H1 (cell line): ENCODE results near the gene MEGF11. TPM values are rescaled to one million over a fixed set of nuclear protein-coding genes. Genes with fewer than 3 reads are reported as not detected.
A peak's percentile ranks its signal among the peaks of the same experiment; 100 is the strongest.

ENCODE experiments used
- CTCF ChIA-PET: fragments of 300-600 bp; sonication (Branson Sonifier 250); formaldehyde crosslinking; loops from one replicate; lab custom pipeline; 2021; ENCODE audit not compliant: partially characterized antibody; lab: Charles Lee
- POLR2A ChIA-PET: fragments of 300-600 bp; sonication (Branson Sonifier 250); formaldehyde crosslinking; loops from one replicate; lab custom pipeline; 2021; ENCODE audit warnings: inconsistent platforms; ENCODE audit not compliant: partially characterized antibody; lab: Charles Lee
- DNase-seq, 2 experiments: peaks; one replicate each; pipeline versions ENCODE4 v3.0.0 to v3.0.0-alpha.2; 2010 to 2022; ENCODE audit warnings: low spot score in 2 of 2, low read depth in 1 of 2, mixed read lengths in 1 of 2
- FAIRE-seq: peaks from 2 replicates; lab custom pipeline; 2011; peaks lifted over from hg19 to GRCh38; lab: Jason Lieb, UNC
- H2AFZ ChIP-seq: 2 replicates; pipeline ENCODE4 v1.8.1; 2012; ENCODE audit warnings: low read length, inconsistent platforms
- H2AK5ac ChIP-seq: 2 replicates; pipeline ENCODE4 v1.6.1; 2013; ENCODE audit warnings: low read depth, low read length
- H2BK120ac ChIP-seq: replicated peaks from 2 replicates; pipeline ENCODE3; 2013; ENCODE audit warnings: low read depth, low read length, inconsistent platforms
- H2BK12ac ChIP-seq: 2 replicates; pipeline ENCODE4 v1.6.1; 2013; ENCODE audit warnings: low read depth, low read length
- H2BK15ac ChIP-seq: 2 replicates; pipeline ENCODE4 v1.6.1; 2013; ENCODE audit warnings: low read length
- H2BK20ac ChIP-seq: 2 replicates; pipeline ENCODE4 v1.6.1; 2013; ENCODE audit warnings: low read length
- H2BK5ac ChIP-seq: 2 replicates; pipeline ENCODE4 v1.6.1; 2013; ENCODE audit warnings: low read depth, low read length
- H3K14ac ChIP-seq: 2 replicates; pipeline ENCODE4 v1.6.1; 2013; ENCODE audit warnings: inconsistent platforms; ENCODE audit not compliant: insufficient read length
- H3K18ac ChIP-seq: 2 replicates; pipeline ENCODE4 v1.6.1; 2013; ENCODE audit warnings: low read length; ENCODE audit errors: extremely low read depth
- H3K23ac ChIP-seq: 2 replicates; pipeline ENCODE4 v1.6.1; 2013; ENCODE audit warnings: inconsistent platforms; ENCODE audit not compliant: insufficient read length
- H3K23me2 ChIP-seq: 2 replicates; pipeline ENCODE4 v1.6.1; 2013; ENCODE audit warnings: low read depth, low read length
- H3K27ac ChIP-seq: 2 replicates; pipeline ENCODE4 v1.6.1; 2011; ENCODE audit warnings: low read depth, low read length, inconsistent platforms
- H3K27me3 ChIP-seq, 4 experiments: replicated peaks in 1 of 4; 1 replicate in 1 of 4; 2 replicates in 3 of 4; pipeline versions ENCODE4 v1.6.1 to v1.8.1; 2011 to 2013; ENCODE audit warnings: low read length in 3 of 4, mild to moderate bottlenecking in 3 of 4, inconsistent platforms in 2 of 4, mixed read lengths in 2 of 4, moderate library complexity in 1 of 4; ENCODE audit not compliant: control insufficient read depth in 3 of 4, insufficient read depth in 3 of 4; ENCODE audit errors: extremely low read depth in 1 of 4
- H3K36me3 ChIP-seq, 4 experiments: 2 replicates each; pipeline versions ENCODE4 v1.6.1 to v1.8.1; 2011 to 2013; ENCODE audit warnings: mild to moderate bottlenecking in 4 of 4, low read length in 3 of 4, moderate library complexity in 2 of 4, control low read depth in 1 of 4, inconsistent platforms in 1 of 4; ENCODE audit not compliant: insufficient read depth in 4 of 4, control insufficient read depth in 2 of 4
- H3K4ac ChIP-seq: replicated peaks from 2 replicates; pipeline ENCODE3; 2013; ENCODE audit warnings: low read length, low read depth, mixed read lengths, inconsistent platforms; ENCODE audit not compliant: insufficient read length
- H3K4me1 ChIP-seq, 4 experiments: replicated peaks in 1 of 4; 1 replicate in 1 of 4; 2 replicates in 3 of 4; pipeline versions ENCODE4 v1.6.1 to v1.8.1; 2011 to 2013; ENCODE audit warnings: low read length in 3 of 4, inconsistent platforms in 2 of 4, mixed read lengths in 1 of 4; ENCODE audit not compliant: insufficient read depth in 4 of 4, control insufficient read depth in 3 of 4
- H3K4me2 ChIP-seq, 2 experiments: 2 replicates each; pipeline versions ENCODE4 v1.6.1 to v1.8.1; 2011 to 2013; ENCODE audit warnings: low read depth in 2 of 2, low read length in 2 of 2, control low read depth in 1 of 2, inconsistent platforms in 1 of 2, mild to moderate bottlenecking in 1 of 2; ENCODE audit not compliant: insufficient read depth in 1 of 2
- H3K4me3 ChIP-seq, 4 experiments: fragments of 200-600, 300-600 bp in 1 of 4; sonication (generic), shearing (Covaris generic), sonication (Bioruptor Twin) in 1 of 4; 2 replicates each; pipeline versions ENCODE4 v1.5.1 to v1.8.1; 2011 to 2016; ENCODE audit warnings: low read length in 4 of 4, low read depth in 3 of 4, control low read depth in 2 of 4, inconsistent platforms in 2 of 4, mild to moderate bottlenecking in 2 of 4, mixed read lengths in 1 of 4, moderate library complexity in 1 of 4; ENCODE audit not compliant: insufficient read depth in 2 of 4; ENCODE audit errors: extremely low read depth in 1 of 4
- H3K56ac ChIP-seq: replicated peaks from 2 replicates; pipeline ENCODE3; 2013; ENCODE audit warnings: low read depth, mild to moderate bottlenecking, mixed read lengths, low read length, inconsistent platforms; ENCODE audit not compliant: insufficient read length
- H3K79me1 ChIP-seq: 2 replicates; pipeline ENCODE4 v1.6.1; 2013; ENCODE audit warnings: low read depth, low read length, control low read depth
- H3K79me2 ChIP-seq, 2 experiments: 2 replicates each; pipeline versions ENCODE4 v1.6.1 to v1.8.1; 2012 to 2013; ENCODE audit warnings: low read length in 2 of 2, mild to moderate bottlenecking in 2 of 2, inconsistent platforms in 1 of 2; ENCODE audit not compliant: insufficient read depth in 2 of 2, control insufficient read depth in 1 of 2
- H3K9ac ChIP-seq, 4 experiments: replicated peaks in 1 of 4; 1 replicate in 1 of 4; 2 replicates in 3 of 4; pipeline versions ENCODE4 v1.6.1 to v1.8.1; 2011 to 2013; ENCODE audit warnings: low read depth in 3 of 4, low read length in 3 of 4, control low read depth in 2 of 4, mild to moderate bottlenecking in 2 of 4, moderate library complexity in 2 of 4, inconsistent platforms in 1 of 4; ENCODE audit errors: extremely low read depth in 1 of 4
- H3K9me3 ChIP-seq, 2 experiments: 2 replicates each; pipeline versions ENCODE4 v1.6.1 to v1.8.1; 2012 to 2013; ENCODE audit warnings: mild to moderate bottlenecking in 2 of 2, moderate library complexity in 2 of 2, control low read depth in 1 of 2, inconsistent platforms in 1 of 2, low read depth in 1 of 2, low read length in 1 of 2, mixed read lengths in 1 of 2; ENCODE audit not compliant: insufficient read depth in 2 of 2
- H4K20me1 ChIP-seq, 2 experiments: replicated peaks in 1 of 2; 2 replicates each; pipeline versions ENCODE3 to v1.8.1; 2011 to 2013; ENCODE audit warnings: inconsistent platforms in 2 of 2, low read length in 2 of 2, mild to moderate bottlenecking in 1 of 2; ENCODE audit not compliant: insufficient read depth in 2 of 2, control insufficient read depth in 1 of 2
- H4K5ac ChIP-seq: 2 replicates; pipeline ENCODE4 v1.6.1; 2013; ENCODE audit warnings: low read length, low read depth, mixed read lengths, inconsistent platforms; ENCODE audit not compliant: insufficient read length
- H4K8ac ChIP-seq: 2 replicates; pipeline ENCODE4 v1.8.0; 2013; ENCODE audit warnings: mild to moderate bottlenecking, moderate library complexity, low read length, inconsistent platforms; ENCODE audit not compliant: insufficient read depth; ENCODE audit errors: extremely low read depth
- H4K91ac ChIP-seq: replicated peaks from 2 replicates; pipeline ENCODE3; 2013; ENCODE audit warnings: low read length, mixed read lengths, inconsistent platforms; ENCODE audit not compliant: insufficient read length
- ATF2 ChIP-seq: IDR thresholded peaks from 2 replicates; pipeline ENCODE4 v1.6.1; 2012; ENCODE audit warnings: low read length, inconsistent platforms
- BCL11A ChIP-seq, 2 experiments: IDR thresholded peaks; one replicate each; pipeline ENCODE4 v1.6.1; 2011; ENCODE audit warnings: low read depth in 2 of 2, low read length in 2 of 2, mild to moderate bottlenecking in 2 of 2
- CEBPB ChIP-seq: IDR thresholded peaks from 2 replicates; pipeline ENCODE4 v1.6.1; 2012; ENCODE audit warnings: low read depth, low read length
- CHD1 ChIP-seq: IDR thresholded peaks from 2 replicates; pipeline ENCODE4 v1.6.1; 2012; ENCODE audit warnings: low read depth, low read length, improper control_type of control experiment
- JUND ChIP-seq: IDR thresholded peaks from 2 replicates; pipeline ENCODE4 v1.6.1; 2011; ENCODE audit warnings: mild to moderate bottlenecking, improper control_type of control experiment, low read length
- PHF8 ChIP-seq: fragments of 200-600 bp; sonication (generic); conservative IDR thresholded peaks from 2 replicates; pipeline ENCODE4 v1.7.1; 2012; ENCODE audit warnings: low read depth, mild to moderate bottlenecking, inconsistent platforms, low read length, moderate library complexity
- ZNF274 ChIP-seq: IDR thresholded peaks from 2 replicates; pipeline ENCODE4 v1.7.0; 2012; ENCODE audit warnings: low read length, borderline replicate concordance; ENCODE audit errors: extremely low read depth
- WGBS, 2 experiments: shearing (Covaris generic) in 1 of 2; methylation state at CpG; one replicate each; pipeline versions ENCODE4 v1.1.6 to v1.1.7; 2013 to 2015; ENCODE audit warnings: low lambda C conversion rate in 2 of 2, mixed read lengths in 2 of 2, inconsistent platforms in 1 of 2, low coverage in 1 of 2, missing lambda C conversion rate in 1 of 2; ENCODE audit not compliant: insufficient replicate concordance in 2 of 2, insufficient coverage in 1 of 2, insufficient read length in 1 of 2; ENCODE audit errors: extremely low coverage in 1 of 2, missing lambda C conversion rate in 1 of 2; 5-methylcytosine and 5-hydroxymethylcytosine counted together
- polyA plus RNA-seq, 7 experiments: library from polyadenylated mRNA; depleted of rRNA in 3 of 7; stranded (reverse) in 5 of 7; unstranded in 2 of 7; fragments of >200 nt in 5 of 7; fragments of 200-250 nt in 2 of 7; gene quantifications; 1 replicate in 5 of 7; 2 replicates in 1 of 7; 4 replicates in 1 of 7; pipeline versions ENCODE4 v1.2.1 to v1.2.3, GENCODE V29; 2011 to 2013; ENCODE audit warnings: missing spikeins in 2 of 7, mixed read lengths in 2 of 7
- total RNA-seq: library from RNA; stranded (reverse); fragmentation: NEBNext Ultra II Directional; extraction: Animal tissue kit (Norgen Biotek cat#: 25700); gene quantifications from 2 replicates; pipeline ENCODE4 v1.2.1, GENCODE V29; 2021

The MEGF11 gene
- total and polyA plus RNA-seq, 2 of the 8 experiments (the other 6 are each of a cell fraction or from before 2014, with no cell fraction given): 4.4 to 4.8 TPM

GRCh38 chr15:66221126-66221525 lies 32.4 kb downstream of the MEGF11 start:
- H4K20me1 ChIP-seq: peaks cover 0 to 2% of the 10 kb centered on the region in 2 experiments
- no peaks in the 10 kb centered on the region for H3K23me2 ChIP-seq
- no peak overlapping the region for H3K4me3 ChIP-seq
- H3K79me2 ChIP-seq: no peaks in the 10 kb centered on the region
- no peak overlapping the region for H2BK15ac ChIP-seq
- ChIA-PET CTCF (interaction anchor here (0.8 to 2.1 kb wide), 6 partner anchors 8 to 125 kb away, joined by 3 to 6 read pairs (median 4); no protein-coding TSS in a partner anchor), POLR2A (no interaction called here)
- H3K27me3 ChIP-seq: no peaks in the 10 kb centered on the region
- no peak overlapping the region for H2BK20ac ChIP-seq
- H2BK12ac ChIP-seq: no peak overlapping the region
- H3K4ac ChIP-seq: no peak overlapping the region
- H2BK120ac ChIP-seq: no peak overlapping the region
- peak overlapping the region; percentile 54 for H4K8ac ChIP-seq
- WGBS, 2 experiments: 78% methylated on average over 9 of the region's 9 CpGs; no CpG with 5 or more reads in 1 of the 2 experiments
- DNase-seq (no peak), FAIRE-seq (no peak)
- H3K36me3 ChIP-seq: no peaks in the 10 kb centered on the region
- no peak overlapping the region for H4K91ac ChIP-seq
- no peak overlapping the region for H3K18ac ChIP-seq
- H3K27ac ChIP-seq: no peak overlapping the region
- H2AFZ ChIP-seq: 0 out of 2 replicates have a peak overlapping the region, but pooled peaks have one; percentile 17
- H3K4me1 ChIP-seq: peaks cover 0 to 3% (median under 1%) of the 10 kb centered on the region in 4 experiments; a peak in 1 of 7 replicates
- no peak overlapping the region for H3K4me2 ChIP-seq
- H2AK5ac ChIP-seq: no peak overlapping the region
- no peaks in the 10 kb centered on the region for H3K9me3 ChIP-seq
- H3K14ac ChIP-seq: no peak overlapping the region
- no peak overlapping the region for H3K9ac ChIP-seq
- TF ChIP-seq CEBPB (no peak), JUND (no peak), ATF2 (no peak), CHD1 (no peak), ZNF274 (no peak), PHF8 (no peak), BCL11A (IDR thresholded peaks at IDR 0.05; ENCODE audit: low read depth in 2 of 2, low read length in 2 of 2) (no peak)
- H3K23ac ChIP-seq: no peak overlapping the region
- H4K5ac ChIP-seq: no peak overlapping the region
- no peak overlapping the region for H2BK5ac ChIP-seq
- H3K79me1 ChIP-seq: no peaks in the 10 kb centered on the region; the same call in 1 of the 2 replicates
- no peak overlapping the region for H3K56ac ChIP-seq
